HCT116 (cell line): ENCODE data around the gene MINDY4B. TPM values are rescaled to one million over a fixed set of nuclear protein-coding genes. Genes with fewer than 3 reads are reported as not detected.

Experiments used
- ATAC-seq: fragments of 200-7000 bp; cut with Tn5 transposase; 2 replicates; pipeline ENCODE4 v1.9.1; 2020; ENCODE audit warnings: mild to moderate bottlenecking, moderate library complexity
- Bru-seq: library from RNA; stranded (reverse); fragments of 400-500 nt; gene quantifications from one replicate; lab custom pipeline; 2021; lab: Mats Ljungman, UMichigan
- BruChase-seq, 2 experiments: library from RNA; stranded (reverse); fragments of 400-500 nt; gene quantifications; one replicate each; lab custom pipeline; 2021; lab: Mats Ljungman, UMichigan
- BruUV-seq: library from RNA; stranded (reverse); fragments of 400-500 nt; replicated peaks from 2 replicates; lab custom pipeline; 2021; lab: Mats Ljungman, UMichigan
- CTCF ChIA-PET: fragments of 300-600 bp; sonication (Branson Sonifier 250); formaldehyde crosslinking; loops from one replicate; lab custom pipeline; 2021; ENCODE audit warnings: antibody characterized with exemption; lab: Charles Lee
- POLR2A ChIA-PET: fragments of 300-600, 350-600 bp; sonication (Branson Sonifier 250); formaldehyde crosslinking; loops from one replicate; lab custom pipeline; 2021; ENCODE audit warnings: antibody characterized with exemption; lab: Charles Lee
- RAD21 ChIA-PET, 2 experiments: fragments of 300-600 bp; sonication (Branson Sonifier 250); formaldehyde crosslinking; loops; one replicate each; lab custom pipeline; 2023; ENCODE audit warnings: low total read pairs in 2 of 2; ENCODE audit not compliant: uncharacterized antibody in 2 of 2, unreplicated experiment in 2 of 2, low non-redundant PET in 1 of 2; lab: Charles Lee
- DNase-seq: peaks from one replicate; pipeline ENCODE4 v3.0.0-alpha.2; 2010; ENCODE audit warnings: low read depth, low spot score
- H2AFZ ChIP-seq: fragments of 200-600 bp; shearing (Covaris generic), sonication (generic); 2 replicates; pipeline ENCODE4 v1.6.1; 2017; ENCODE audit warnings: low read depth, mixed run types, mixed read lengths, antibody characterized with exemption, low read length; ENCODE audit not compliant: poor library complexity, severe bottlenecking
- H3K27ac ChIP-seq: 2 replicates; pipeline ENCODE4 v1.5.1; 2012; ENCODE audit warnings: low read depth, low read length
- H3K27me3 ChIP-seq: fragments of 200-600 bp; sonication (generic); 2 replicates; pipeline ENCODE4 v1.6.1; 2016; ENCODE audit warnings: mixed run types, low read length, mixed read lengths; ENCODE audit not compliant: insufficient read depth
- H3K36me3 ChIP-seq, 2 experiments: fragments of 200-500 bp in 1 of 2; fragments of 200-600 bp in 1 of 2; sonication (Bioruptor generic) in 1 of 2; sonication (generic) in 1 of 2; 2 replicates each; pipeline versions ENCODE4 v1.5.1 to v1.6.1; 2014 to 2016; ENCODE audit warnings: low read length in 2 of 2, inconsistent platforms in 1 of 2, mixed read lengths in 1 of 2, mixed run types in 1 of 2; ENCODE audit not compliant: insufficient read depth in 2 of 2, control insufficient read depth in 1 of 2
- H3K4me1 ChIP-seq, 2 experiments: fragments of 200-600 bp in 1 of 2; sonication (generic) in 1 of 2; 2 replicates each; pipeline versions ENCODE4 v1.5.1 to v1.6.1; 2012 to 2017; ENCODE audit warnings: low read length in 2 of 2, inconsistent platforms in 1 of 2, mild to moderate bottlenecking in 1 of 2, mixed read lengths in 1 of 2, mixed run types in 1 of 2, moderate library complexity in 1 of 2; ENCODE audit not compliant: insufficient read depth in 2 of 2, control insufficient read depth in 1 of 2
- H3K4me2 ChIP-seq: fragments of 200-600 bp; sonication (generic); 2 replicates; pipeline ENCODE4 v1.6.1; 2017; ENCODE audit warnings: mixed run types, low read length, mixed read lengths
- H3K4me3 ChIP-seq, 2 experiments: fragments of 200-600 bp in 1 of 2; sonication (generic) in 1 of 2; replicated peaks in 1 of 2; 2 replicates each; pipeline ENCODE4 v1.5.1; 2011 to 2016; ENCODE audit warnings: low read length in 2 of 2, control low read depth in 1 of 2, low read depth in 1 of 2, mild to moderate bottlenecking in 1 of 2, mixed read lengths in 1 of 2, mixed run types in 1 of 2
- H3K79me2 ChIP-seq: fragments of 200-600 bp; sonication (generic); 2 replicates; pipeline ENCODE4 v1.6.1; 2017; ENCODE audit warnings: mild to moderate bottlenecking, mixed run types, low read length, moderate library complexity, mixed read lengths; ENCODE audit not compliant: insufficient read depth
- H3K9ac ChIP-seq: fragments of 200-600 bp; sonication (generic); 2 replicates; pipeline ENCODE4 v1.6.1; 2016; ENCODE audit warnings: low read length, mixed read lengths
- H3K9me2 ChIP-seq: fragments of 200-600 bp; sonication (generic), shearing (Covaris generic); 2 replicates; pipeline ENCODE4 v1.6.1; 2017; ENCODE audit warnings: mixed run types, mild to moderate bottlenecking, moderate library complexity; ENCODE audit not compliant: insufficient read depth
- H3K9me3 ChIP-seq, 2 experiments: fragments of 200-500 bp in 1 of 2; fragments of 200-600 bp in 1 of 2; sonication (Bioruptor generic) in 1 of 2; sonication (generic) in 1 of 2; 2 replicates each; pipeline ENCODE4 v1.6.1; 2014 to 2017; ENCODE audit warnings: low read length in 2 of 2, mixed read lengths in 2 of 2, inconsistent platforms in 1 of 2, low read depth in 1 of 2, mild to moderate bottlenecking in 1 of 2, mixed run types in 1 of 2, moderate library complexity in 1 of 2; ENCODE audit not compliant: control insufficient read depth in 1 of 2, insufficient read depth in 1 of 2
- H4K20me1 ChIP-seq: fragments of 200-600 bp; sonication (generic), shearing (Covaris generic); 2 replicates; pipeline ENCODE4 v1.6.1; 2017; ENCODE audit warnings: mixed run types, mild to moderate bottlenecking, moderate library complexity; ENCODE audit not compliant: insufficient read depth
- EGR1 ChIP-seq: IDR thresholded peaks from 2 replicates; pipeline ENCODE4 v1.6.1; 2012; ENCODE audit warnings: low read depth
- ELF1 ChIP-seq: IDR thresholded peaks from 2 replicates; pipeline ENCODE4 v1.6.1; 2012; ENCODE audit warnings: low read depth, borderline replicate concordance
- EZH2 ChIP-seq: fragments of 200-600 bp; sonication (generic); IDR thresholded peaks from 2 replicates; pipeline ENCODE4 v1.6.1; 2017; ENCODE audit warnings: antibody characterized with exemption, mixed run types
- MAX ChIP-seq: IDR thresholded peaks from 2 replicates; pipeline ENCODE4 v1.6.1; 2012
- SP1 ChIP-seq: IDR thresholded peaks from 2 replicates; pipeline ENCODE4 v1.6.1; 2012; ENCODE audit warnings: low read depth
- SRF ChIP-seq: IDR thresholded peaks from 2 replicates; pipeline ENCODE4 v1.6.1; 2012; ENCODE audit warnings: low read depth
- YY1 ChIP-seq: IDR thresholded peaks from 2 replicates; pipeline ENCODE4 v1.6.1; 2011; ENCODE audit warnings: low read length, low read depth, moderate library complexity, mild to moderate bottlenecking; ENCODE audit not compliant: insufficient replicate concordance; ENCODE audit errors: extremely low read depth
- intact Hi-C: fragments of 100-400 bp; cut with micrococcal nuclease; formaldehyde crosslinking; loops from 2 replicates; pipeline ENCODE4 v1.10.0; 2022
- long read RNA-seq: library from polyadenylated mRNA; unstranded; transcript quantifications from one replicate; pipeline ENCODE4 v2.0.0, GENCODE V29; 2021; ENCODE audit not compliant: unreplicated experiment
- polyA plus RNA-seq: library from polyadenylated mRNA; unstranded; fragments of >200 nt; gene quantifications from 2 replicates; pipeline ENCODE4 v1.2.1, GENCODE V29; 2012; ENCODE audit warnings: missing spikeins
- total RNA-seq: library from RNA; stranded (reverse); gene quantifications from one replicate; pipeline ENCODE4 v1.2.1, GENCODE V29; 2021; ENCODE audit not compliant: unreplicated experiment
- TF ChIP-seq, protein P1 (sequence below): IDR thresholded peaks from 2 replicates; pipeline ENCODE4 v1.6.1; 2012

MINDY4B gene
- not detected for total RNA-seq
- polyA plus RNA-seq = not detected in 2 replicates
- percentile 6 among the genes with signal in this experiment for Bru-seq, nascent RNA
- not detected for BruChase-seq, experiment 1, labeled RNA remaining after a 6-hour chase
- BruChase-seq, experiment 2, labeled RNA remaining after a 2-hour chase = not detected
- long read RNA-seq = 0 reads

DNA sequence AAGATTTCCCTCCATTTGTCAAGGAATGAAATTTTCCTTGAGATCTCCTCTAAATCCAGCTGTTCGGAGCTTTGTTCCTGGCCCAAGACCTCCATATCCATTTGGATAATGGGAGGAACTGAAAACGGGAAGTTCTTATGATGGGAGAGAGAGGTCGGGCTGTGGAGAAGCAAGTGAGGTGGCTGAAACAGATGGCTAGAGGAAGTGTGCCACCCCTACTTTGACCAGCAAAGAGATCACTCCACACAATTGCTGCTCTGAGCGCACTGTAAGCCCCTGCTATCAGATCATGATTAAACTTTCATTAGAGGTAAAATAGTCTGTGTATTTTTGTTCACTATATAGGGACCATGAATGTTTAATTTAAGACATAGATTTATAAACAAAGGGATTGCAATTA lies at the start of gene MINDY4B:
TSS of gene MINDY4B (minus strand) at position 101 of the 400 bp plus-strand sequence. CDS start at position 101, 0 bp downstream.
- no peak within 1 kb of the TSS for H3K4me2 ChIP-seq
- ChIA-PET CTCF (no interaction called here), RAD21 (no interaction called here), POLR2A (no interaction called here)
- intact Hi-C loops = no loop called here
- TF ChIP-seq SP1 = no peak
- no peak within 1 kb of the TSS for H2AFZ ChIP-seq
- H3K9me2 ChIP-seq = no peaks in the 10 kb centered on the region
- H4K20me1 ChIP-seq = no peaks in the 10 kb centered on the region
- ATAC-seq (no peak), DNase-seq (no peak)
- H3K9me3 ChIP-seq = no peaks in the 10 kb centered on the region
- peaks cover 45% of the 10 kb centered on the region for H3K27me3 ChIP-seq
- no peaks in the 10 kb centered on the region for H3K4me1 ChIP-seq
- BruUV-seq = no TSS peak
- H3K27ac ChIP-seq = no peak within 1 kb of the TSS
- H3K36me3 ChIP-seq = no peaks in the 10 kb centered on the region
- no peaks in the 10 kb centered on the region for H3K79me2 ChIP-seq
- H3K4me3 ChIP-seq = no peak within 1 kb of the TSS
- H3K9ac ChIP-seq = no peak within 1 kb of the TSS

DNA sequence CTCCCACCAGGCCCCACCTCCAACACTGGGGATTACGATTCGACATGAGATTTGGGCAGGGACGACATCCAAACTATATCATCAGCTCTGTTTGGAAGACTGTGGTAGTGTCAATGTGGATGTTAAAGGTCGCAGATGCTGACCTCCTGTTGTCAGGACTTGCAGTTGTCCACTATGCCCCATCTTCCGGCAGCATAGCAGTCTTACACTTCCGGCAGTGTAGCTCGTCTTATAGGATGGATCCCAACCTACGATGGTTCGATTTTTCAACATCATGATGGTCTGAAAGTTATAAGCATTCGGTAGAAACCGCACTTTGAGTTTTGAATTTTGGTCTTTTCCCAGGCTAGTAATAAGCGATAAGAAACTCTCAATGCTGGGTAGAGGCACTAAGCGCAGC lies 46.7 kb upstream of the MINDY4B start:
- H3K4me2 ChIP-seq = no peak overlapping the region
- H3K27me3 ChIP-seq = no peaks in the 10 kb centered on the region
- H3K79me2 ChIP-seq = no peaks in the 10 kb centered on the region
- TF ChIP-seq EGR1 (no peak), ELF1 (no peak), EZH2 (no peak), MAX (no peak), SRF (no peak), YY1 (no peak)
- TF ChIP-seq, protein P1, sequence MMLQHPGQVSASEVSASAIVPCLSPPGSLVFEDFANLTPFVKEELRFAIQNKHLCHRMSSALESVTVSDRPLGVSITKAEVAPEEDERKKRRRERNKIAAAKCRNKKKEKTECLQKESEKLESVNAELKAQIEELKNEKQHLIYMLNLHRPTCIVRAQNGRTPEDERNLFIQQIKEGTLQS = no peak
- POLR2A ChIA-PET = no interaction called here
- no peak overlapping the region for H3K27ac ChIP-seq
- H3K4me3 ChIP-seq = no peak overlapping the region
- no peaks in the 10 kb centered on the region for H3K4me1 ChIP-seq
- H3K36me3 ChIP-seq = no peaks in the 10 kb centered on the region
- H3K9me3 ChIP-seq = no peaks in the 10 kb centered on the region
- CTCF ChIA-PET = no interaction called here
- H4K20me1 ChIP-seq = no peaks in the 10 kb centered on the region
- no peak for ATAC-seq
- H3K9ac ChIP-seq = no peak overlapping the region
- RAD21 ChIA-PET = no interaction called here
- no peak for DNase-seq
- BruUV-seq = no TSS peak
- H2AFZ ChIP-seq = no peak overlapping the region
- intact Hi-C loops = no loop called here
- 0 out of 2 replicates have a peak, but pooled peaks cover under 1% of the 10 kb centered on the region for H3K9me2 ChIP-seq
